Muscle of arm (tissue), 12 donors: ENCODE results near the gene SMARCA1. TPM values are rescaled to one million over a fixed set of nuclear protein-coding genes. Genes with fewer than 3 reads are reported as not detected.

Experiments
- DNase-seq: peaks from one replicate; pipeline ENCODE4 v3.0.0-alpha.2; 2013
- polyA plus RNA-seq, 12 donors: library from polyadenylated mRNA; unstranded; fragments of 120-200 nt; gene quantifications; one replicate each; pipeline ENCODE4 v1.2.1, GENCODE V29; 2013; ENCODE audit not compliant: insufficient read length in 12 of 12

Gene SMARCA1
- polyA plus RNA-seq, 12 donors: 78.7 to 100.0 (median 92.2) TPM; not detected in 1

DNA sequence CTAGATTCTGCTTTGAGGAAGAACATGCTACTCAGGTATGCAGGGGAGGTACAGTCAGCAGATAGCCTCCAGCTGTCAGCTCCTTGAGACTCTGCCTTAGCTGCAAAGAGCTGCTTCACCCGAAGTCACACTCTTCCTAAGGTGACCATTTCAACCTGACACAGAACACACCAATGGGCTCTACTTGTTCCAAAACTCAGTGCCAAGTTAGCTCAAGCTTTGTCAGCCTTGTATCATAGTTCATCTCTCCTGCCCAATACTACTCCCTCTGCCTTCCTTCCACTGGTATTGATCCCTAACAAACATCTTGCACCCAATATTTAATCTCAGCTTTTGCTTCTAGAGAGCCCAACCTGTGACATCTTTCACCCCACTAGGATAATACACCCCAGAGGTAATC, 7.8 kb upstream of the SMARCA1 start:
- no peak for DNase-seq

DNA sequence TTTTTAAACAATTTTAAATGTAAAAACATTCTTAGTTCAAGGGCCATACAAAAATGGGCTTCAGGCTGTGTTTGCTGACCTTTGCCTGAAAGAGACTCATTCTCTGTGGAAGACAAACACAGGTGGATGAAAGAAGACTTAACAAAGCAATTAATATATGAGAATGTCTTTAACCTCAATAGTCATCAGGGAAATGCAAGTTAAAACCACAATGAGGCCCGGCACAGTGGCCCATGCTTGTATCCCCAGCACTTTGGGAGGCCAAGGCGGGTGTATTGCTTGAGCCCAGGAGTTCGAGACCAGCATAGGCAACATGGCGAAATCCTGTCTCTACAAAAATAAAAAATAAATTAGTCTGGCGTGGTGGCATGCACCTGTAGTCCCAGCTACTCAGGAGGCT, 7.1 kb upstream of the SMARCA1 start:
- DNase-seq: no peak

DNA sequence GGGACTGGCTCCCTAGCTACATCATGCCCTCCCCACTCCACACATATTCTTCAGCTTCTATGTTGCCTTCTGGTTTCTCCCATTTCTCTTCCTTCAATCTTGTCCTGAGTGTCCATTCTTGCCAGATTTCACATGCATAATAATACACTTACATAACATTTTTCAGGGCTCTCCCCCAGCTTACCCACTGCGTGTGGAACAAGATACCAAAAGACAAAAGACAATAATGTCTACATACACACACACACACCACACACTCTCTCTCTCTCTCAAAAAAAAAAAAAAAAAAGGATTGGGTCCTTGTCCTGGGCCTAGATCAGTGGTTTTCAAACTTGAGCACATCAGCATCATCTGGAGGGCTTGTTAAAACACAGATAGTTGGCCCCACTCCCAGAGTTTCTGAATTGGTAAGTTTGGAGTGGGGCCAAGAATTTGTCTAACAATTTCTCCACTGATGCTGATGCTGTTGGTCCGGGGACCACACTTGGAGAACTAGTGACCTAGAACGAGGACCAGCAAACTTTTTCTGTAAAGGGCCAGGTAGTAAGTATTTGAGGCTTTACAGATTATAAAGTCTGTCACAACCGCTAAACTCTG, 6.5 kb upstream of the SMARCA1 start:
- no peak for DNase-seq

DNA sequence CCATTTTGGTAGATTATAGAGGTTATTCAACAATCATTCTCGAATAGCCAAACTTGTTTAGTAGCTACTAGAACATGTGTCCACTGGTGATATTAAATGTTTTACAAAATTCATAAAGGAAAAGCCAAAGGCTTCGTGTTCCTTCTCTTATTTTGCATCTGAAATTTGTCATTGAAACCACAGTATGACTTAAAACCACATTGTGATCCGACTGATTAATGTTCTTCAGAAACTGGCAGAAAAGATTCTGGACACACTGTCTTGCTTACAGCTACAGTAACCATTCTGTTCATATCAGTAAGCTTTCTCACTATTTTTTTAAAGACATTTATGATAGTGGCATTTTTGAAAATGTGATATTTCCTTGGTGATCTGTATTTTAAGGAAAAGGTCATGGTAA, 2.6 kb upstream of the SMARCA1 start:
- no peak for DNase-seq

DNA sequence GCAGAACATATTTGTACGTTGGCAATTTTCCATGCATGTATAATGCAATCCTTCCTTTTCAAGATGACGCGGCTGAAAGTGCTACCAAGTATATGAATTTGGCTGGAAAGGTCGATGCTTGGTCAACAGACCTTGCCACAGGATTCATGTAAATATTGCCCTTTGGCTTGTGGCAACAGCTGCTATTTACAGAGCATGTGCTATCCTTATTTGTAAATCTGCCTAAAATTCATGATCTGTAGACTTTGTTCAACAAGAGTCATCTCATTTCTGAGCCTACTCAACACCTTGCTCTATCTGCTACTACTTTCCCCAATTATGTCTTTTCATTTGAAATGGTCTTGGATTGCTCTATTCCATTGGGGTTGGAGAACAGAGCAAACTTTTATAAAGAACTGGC, 1.9 kb upstream of the SMARCA1 start:
- DNase-seq: no peak

DNA sequence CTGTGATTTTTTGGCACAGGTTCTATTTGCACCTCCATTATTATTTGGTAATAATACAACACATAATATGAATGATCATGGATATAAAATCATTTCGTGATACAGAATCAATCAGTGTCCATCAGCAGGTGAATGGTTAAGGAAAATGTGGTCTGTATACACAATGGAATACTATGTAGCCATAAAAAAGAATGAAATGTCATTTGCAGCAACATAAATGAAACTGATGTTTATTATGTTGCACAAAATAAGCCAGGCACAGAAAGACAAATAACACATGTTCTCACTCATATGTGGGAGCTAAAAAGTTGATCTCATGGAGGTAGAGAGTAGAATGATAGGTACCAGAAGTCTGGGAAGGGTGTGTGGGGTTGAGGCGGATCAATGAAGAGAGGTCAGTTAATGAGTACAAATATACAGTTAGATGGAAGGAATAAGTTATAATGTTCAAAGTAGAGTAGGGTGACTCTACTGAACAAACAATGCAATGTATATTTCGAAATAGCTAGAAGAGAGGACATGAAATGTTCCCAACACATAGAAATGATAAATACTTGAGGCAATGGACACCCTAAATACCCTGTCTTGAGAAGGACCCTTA, 1.1 kb upstream of the SMARCA1 start:
- no peak for DNase-seq

DNA sequence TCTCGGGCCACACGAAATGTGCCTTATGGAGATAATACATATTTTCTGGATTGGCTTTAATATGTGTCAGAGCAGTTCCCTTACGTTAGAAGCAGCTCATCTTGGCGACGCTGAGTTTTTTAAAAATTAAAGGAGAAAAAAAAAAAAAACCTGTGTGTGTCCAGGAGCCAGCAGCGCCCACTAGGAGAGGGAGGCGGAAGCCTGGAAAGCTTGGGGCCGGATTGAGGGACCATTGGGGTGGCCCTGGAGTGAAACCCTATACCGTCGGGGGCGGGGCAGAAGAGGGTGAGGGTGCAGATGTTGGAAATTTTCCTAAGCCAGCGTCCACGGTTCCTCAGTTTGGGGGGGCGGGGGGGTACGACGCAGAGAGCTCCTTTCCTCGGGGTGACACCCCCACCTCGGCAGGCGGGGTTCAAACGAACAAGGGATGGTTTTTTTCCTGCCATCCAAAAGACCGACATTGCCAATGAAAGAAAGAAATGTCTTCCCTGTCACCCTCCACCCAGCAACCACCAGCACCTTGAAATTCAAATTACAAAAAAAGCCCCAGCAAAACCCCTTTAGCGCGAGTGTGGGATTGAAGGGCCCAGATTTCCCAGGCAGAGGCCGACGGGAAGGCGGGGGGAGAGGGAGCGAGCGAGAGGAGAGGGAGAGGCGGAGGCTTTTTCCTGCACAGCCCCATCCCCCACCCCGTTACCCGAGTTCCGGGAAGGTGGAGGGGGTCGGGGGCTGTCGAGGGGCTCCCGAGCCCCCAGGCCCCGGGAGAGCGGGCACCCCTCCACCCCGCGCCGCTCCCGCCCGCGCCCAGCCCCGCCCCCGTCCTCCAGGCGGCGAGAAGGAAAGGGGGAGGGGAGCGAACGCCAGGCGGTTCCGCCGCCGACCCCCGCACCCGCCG, 859 bp downstream of the SMARCA1 start:
- DNase-seq: peak; percentile 68

DNA sequence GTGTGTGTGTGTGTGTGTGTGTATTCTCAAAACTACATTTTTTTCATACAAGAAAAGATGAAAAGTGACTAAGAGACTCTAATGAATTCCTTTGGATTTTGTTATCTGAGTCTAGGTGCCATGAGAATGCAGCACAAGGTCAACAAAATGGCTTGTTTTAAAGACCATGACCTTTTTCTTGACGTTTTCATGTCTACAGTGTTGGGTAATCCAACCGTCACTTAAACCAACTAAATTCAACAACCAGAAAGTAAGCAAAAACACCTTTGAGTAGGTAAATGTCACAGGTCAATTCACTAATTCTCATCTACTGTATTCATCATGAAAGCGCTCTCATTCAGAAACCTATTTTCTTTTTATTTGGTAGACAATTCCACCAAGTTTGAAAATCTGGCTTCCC, 3.1 kb downstream of the SMARCA1 start:
- DNase-seq: no peak

DNA sequence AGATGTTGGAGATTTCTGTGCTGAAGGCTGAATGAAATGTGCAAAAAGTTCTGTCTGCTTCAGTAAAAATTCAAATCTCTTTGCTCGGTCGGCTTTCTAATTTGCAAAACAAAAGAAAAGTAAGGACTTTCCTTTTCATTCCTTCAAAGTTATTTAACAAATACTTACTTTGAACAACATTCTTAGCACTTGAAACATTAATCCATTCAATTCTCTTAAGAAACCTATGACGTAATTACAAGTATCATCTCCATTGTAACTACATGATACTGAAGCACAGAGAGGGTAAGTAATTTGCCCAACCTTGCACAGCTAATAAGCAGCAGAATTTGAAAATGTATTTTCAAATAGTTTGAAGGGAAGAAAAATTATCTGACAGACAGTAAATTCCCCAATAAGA, 6.9 kb downstream of the SMARCA1 start:
- no peak for DNase-seq

DNA sequence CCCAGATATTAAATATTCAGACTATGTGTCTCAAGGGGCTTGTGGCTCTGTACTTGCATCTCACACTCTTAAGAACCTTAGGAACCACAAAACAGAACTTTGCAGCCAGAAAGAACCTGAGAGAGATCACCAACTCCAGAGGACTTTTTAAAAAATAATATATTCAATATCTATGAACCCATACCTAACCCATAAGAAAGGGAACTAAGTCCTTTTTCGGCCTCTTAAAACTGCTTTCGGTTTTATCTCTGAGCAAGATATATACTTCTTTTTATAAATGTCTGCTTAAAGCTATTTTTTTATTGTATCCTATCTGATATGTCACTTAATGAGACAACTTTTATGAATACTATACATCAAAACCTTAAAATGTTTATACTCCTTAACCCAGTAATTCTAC, 10.9 kb downstream of the SMARCA1 start:
- DNase-seq: no peak

DNA sequence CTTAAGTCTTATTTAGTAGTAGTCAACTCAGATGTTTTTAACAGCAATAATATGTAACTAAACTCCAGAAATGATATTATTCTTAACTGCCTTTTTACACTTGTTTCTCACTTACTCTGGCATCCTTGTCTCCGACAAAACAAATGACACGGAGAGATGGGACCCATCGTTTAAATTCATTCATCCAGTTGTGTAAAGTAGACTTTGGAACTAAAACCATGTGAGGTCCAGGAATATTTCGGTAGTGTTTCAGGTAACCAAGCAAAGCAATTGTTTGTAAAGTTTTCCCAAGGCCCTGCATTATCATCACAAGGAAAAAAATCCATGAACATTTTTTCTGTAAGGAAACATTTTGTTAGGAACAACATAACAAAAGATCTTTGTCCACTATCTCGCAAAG, 11.6 kb downstream of the SMARCA1 start:
- DNase-seq: no peak

DNA sequence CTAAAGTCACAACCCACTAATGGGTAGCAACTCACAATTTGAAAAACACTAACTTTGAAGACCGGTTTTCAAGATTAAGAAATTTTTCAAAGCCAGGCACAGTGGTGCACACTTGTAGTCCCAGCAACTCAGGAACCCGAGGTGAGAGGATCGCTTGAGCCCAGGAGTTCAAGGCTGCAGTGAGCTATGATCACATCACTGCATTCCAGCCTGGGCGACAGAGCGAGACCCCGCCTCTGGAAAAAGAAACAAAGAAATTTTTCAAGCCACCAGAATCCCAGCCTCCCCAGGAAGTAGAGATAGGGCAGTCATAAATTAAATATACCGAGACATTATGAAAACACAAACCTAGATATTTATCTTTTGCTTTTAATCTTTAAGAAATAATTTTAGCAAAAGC, 13.0 kb downstream of the SMARCA1 start:
- DNase-seq: no peak

DNA sequence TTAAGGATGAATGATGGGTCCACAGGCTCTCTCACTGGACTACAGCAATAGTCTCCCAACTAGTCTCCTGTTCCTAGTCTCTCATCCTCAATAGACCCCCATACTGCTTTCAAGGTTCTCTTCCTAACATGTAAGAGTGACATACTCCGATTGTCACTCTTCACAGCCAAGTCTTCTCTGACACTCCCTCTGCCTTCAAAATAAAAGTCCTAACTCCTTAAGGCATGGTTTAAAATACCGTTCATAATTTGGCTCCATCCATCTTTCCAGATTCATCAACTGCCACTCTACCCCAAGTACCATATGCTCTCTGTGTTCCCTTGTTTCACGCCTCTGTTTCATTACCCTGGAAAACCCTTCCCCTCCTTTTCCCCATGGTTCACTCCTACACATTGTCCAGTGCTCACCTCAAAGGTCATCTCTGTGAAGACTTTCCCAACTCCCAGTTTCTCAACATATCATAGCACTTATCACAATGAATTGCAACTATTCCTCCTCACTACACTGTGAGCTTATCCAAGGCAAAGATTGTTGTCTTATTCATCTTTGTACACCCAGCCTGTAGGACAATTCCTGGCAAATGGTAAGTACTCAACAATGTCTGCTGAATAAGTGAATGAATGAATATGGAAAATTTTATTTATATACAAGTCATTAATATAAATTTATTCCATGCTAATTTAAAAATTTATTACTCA, 26.0 kb downstream of the SMARCA1 start:
- no peak for DNase-seq

DNA sequence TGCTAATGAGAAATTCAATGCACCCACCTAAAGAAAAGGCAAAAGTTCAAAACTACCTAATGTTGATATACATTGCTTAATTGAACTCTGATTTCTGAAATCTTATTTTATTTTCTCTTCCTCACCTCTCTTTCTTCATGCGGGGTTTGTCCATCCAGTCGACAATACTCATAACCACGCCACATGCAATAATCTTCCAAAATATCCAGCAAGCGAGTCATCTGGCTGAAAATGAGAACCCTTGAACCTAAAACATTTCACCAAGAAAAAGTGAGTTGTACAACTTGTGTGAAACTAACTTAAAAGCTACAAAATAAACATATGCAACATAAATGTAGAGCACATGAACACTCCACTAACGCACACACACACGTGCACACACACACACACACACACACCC, 26.7 kb downstream of the SMARCA1 start:
- DNase-seq: no peak

DNA sequence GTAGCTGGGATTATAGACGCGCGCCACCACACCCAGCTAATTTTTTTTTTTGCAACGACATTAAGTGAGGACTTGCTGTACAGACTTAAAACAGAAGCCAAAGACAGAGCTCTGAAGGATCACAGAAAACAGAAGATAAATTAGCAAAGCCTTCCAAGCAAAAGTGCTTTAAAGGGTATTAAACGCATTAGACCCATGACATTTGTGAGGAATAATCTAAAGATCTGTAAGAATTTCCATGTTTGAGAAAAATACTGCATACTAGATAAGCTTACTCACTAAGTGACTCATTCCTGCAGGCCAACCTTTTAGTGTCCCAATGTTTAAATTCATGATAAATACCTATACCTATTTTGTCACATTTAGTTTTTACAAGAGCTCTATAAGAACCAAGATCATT, 27.4 kb downstream of the SMARCA1 start:
- no peak for DNase-seq

DNA sequence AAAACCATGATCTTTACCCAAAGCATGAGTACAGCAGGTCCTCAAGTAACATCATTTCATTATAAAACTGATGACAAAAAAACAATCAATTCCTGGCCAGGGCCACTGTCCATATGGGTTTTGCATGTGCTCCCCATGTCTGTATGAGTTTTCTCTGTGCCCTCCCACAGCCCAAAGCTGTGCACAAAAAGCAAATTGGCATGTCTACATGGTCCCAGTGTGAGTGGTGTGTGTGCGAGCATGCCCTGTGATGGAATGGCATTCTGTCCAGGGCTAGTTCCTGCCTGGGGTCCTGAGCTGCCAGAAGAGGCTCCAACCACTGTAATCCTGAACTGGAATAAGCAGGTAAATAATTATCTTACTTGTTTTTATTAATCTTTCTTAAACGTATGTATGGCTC, 28.4 kb downstream of the SMARCA1 start:
- no peak for DNase-seq

DNA sequence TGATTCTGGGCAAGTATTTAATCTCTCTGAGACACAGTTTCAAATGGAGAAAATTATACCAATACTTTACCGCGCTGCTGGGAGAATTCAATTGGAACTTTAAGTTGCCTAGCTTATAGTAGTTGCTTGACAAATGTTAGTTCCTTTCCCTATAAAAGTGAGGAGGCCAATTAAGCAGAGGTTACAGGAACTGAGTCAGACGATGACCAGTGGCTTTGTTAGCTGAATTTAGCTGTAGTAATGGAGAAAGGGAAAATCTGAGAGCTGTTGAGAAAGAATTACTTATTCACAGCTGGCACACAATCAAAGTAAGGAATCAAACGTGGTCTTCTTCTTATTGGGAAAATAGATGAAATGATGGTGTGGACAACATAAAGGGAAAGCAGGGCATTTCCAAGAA, 29.6 kb downstream of the SMARCA1 start:
- no peak for DNase-seq

DNA sequence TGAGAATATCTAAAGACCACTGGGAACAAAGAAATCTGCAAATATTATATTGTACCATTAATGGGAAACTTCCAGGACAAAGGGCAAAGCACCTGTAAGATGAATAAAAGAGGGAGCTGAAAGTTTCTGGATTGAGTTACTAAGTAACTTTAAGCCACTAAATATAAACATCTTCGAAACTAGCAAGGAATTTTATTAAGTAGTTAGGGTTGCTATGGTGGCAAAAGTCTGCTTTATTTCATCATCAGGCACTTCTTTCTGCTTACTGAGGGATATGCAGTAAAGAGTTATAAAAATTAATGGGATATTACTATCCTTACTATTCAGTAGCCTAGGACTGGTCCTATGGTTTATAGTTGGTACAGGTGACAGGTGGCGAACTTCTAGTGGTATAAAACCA, 33.0 kb downstream of the SMARCA1 start:
- no peak for DNase-seq

DNA sequence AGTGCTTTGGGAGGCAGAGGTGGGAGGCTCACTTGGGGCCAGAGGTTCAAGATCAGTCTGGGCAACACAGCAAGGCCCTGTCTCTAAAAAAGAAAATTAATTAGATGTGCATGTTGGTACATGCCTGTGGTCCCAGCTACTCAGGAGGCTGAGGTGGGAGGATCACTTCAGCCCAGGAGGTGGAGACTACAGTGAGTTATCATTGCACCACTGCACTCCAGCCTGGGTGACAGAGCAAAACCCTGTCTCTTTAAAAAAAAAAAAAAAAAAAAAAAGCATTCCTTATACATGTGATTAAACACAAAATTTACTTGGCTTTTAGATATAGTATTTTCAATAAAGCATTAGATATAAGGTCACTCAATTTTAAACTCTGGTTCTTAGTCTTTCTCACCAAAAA, 34.9 kb downstream of the SMARCA1 start:
- no peak for DNase-seq

DNA sequence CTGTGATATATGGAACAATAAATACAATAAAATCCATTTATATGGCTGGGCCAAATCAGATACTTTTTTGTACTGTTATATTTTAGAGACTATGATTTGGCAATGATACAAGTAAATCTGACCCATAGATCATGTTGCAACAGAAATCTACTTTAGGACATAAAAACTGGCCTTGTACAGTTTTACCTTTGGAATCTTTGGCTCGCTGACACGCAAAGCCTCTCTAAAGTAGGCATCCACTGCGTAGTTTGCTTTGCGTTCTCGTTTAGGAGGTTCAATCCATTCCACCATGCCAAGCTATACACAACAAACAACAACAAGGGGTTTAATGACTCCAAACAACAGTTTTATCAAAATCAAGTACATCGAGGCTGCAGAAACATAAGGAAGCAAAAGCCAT, 42.4 kb downstream of the SMARCA1 start:
- no peak for DNase-seq

DNA sequence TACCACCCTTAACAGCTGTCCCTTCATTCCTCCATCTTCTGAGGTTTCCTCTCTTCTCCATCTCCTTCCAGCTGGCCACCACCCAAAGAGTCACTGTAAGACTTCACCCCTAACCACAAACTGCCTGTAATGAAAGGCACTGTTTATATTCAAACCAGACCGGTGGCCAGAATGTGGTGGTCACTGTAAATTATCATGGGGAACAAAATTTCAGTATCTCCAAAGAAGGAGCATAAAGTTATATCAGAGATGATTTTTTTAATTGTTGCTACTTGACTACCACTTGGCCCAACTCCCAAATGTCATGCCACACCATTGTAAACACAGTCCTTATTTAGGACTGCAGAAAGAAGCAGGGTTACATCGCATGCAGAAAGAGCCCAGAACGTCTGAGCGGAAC, 44.8 kb downstream of the SMARCA1 start:
- DNase-seq: no peak

DNA sequence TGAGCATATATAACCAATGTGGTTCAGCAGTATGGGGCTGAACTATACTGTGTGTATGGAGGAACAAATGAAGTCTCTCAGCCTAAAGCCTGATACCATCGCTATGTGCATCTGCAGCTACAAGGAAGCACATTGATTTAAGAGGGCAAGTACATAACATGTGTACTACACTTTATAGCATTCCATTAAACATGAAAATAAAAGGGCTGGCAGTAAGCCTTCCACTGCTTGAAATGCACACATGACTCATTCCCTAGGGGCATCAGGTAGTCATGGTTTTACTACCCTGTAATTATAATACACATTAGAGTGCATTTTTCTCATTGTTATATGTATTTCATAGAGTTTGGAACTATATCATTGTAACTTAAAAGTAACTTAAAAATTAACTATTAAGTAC, 51.2 kb downstream of the SMARCA1 start:
- DNase-seq: no peak

DNA sequence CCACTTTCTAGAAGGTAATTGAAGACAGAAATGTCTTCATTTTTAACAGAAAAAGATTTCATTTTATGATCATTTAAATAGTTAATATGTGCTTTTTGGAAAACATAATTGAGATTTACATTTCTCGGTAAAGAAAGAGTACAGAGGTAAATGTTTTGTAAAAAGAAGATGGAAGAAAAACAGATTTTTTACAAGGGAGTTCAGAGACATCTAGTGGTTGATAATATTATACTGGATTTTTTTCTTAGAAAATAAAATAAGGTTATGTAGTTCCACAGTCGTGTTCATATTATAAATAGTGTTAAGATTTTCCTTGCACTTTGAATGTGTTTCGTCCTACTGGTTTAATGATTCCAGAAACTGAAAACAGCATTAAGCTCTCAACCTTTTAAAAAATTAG, 60.6 kb downstream of the SMARCA1 start:
- no peak for DNase-seq
